GM23248 (cell line): Measurements from ENCODE around the gene CYBA. TPM values are rescaled to one million over a fixed set of nuclear protein-coding genes. Genes with fewer than 3 reads are reported as not detected.

ENCODE experiments used
- DNase-seq: peaks from one replicate; pipeline ENCODE4 v3.0.0-alpha.2; 2015
- H2AFZ ChIP-seq: fragments of 200-600 bp; sonication (generic); 2 replicates; pipeline ENCODE4 v1.6.1; 2016; ENCODE audit warnings: antibody characterized with exemption
- H3F3A ChIP-seq: fragments of 200-600 bp; sonication (generic); 2 replicates; pipeline ENCODE4 v1.6.1; 2016; ENCODE audit warnings: mild to moderate bottlenecking, antibody characterized with exemption, mixed run types; ENCODE audit not compliant: insufficient read depth
- H3K27ac ChIP-seq: fragments of 200-600 bp; sonication (generic); 2 replicates; pipeline ENCODE4 v1.5.1; 2016; ENCODE audit warnings: mild to moderate bottlenecking
- H3K27me3 ChIP-seq: fragments of 200-600 bp; sonication (generic); replicated peaks from 2 replicates; pipeline ENCODE4 v1.6.1; 2016; ENCODE audit warnings: mild to moderate bottlenecking; ENCODE audit not compliant: insufficient read depth
- H3K36me3 ChIP-seq: fragments of 200-600 bp; sonication (generic); 2 replicates; pipeline ENCODE4 v1.6.1; 2016; ENCODE audit warnings: low read depth, mild to moderate bottlenecking
- H3K4me1 ChIP-seq: fragments of 200-600 bp; sonication (generic); 2 replicates; pipeline ENCODE4 v1.6.1; 2016; ENCODE audit warnings: mild to moderate bottlenecking; ENCODE audit not compliant: insufficient read depth
- H3K4me2 ChIP-seq: fragments of 200-600 bp; sonication (generic); one replicate; pipeline ENCODE4 v1.6.1; 2016; ENCODE audit warnings: mild to moderate bottlenecking; ENCODE audit not compliant: unreplicated experiment
- H3K4me3 ChIP-seq: fragments of 200-600 bp; sonication (generic); 2 replicates; pipeline ENCODE4 v1.5.1; 2016; ENCODE audit warnings: mild to moderate bottlenecking
- H3K79me2 ChIP-seq: fragments of 200-600 bp; sonication (generic); 2 replicates; pipeline ENCODE4 v1.6.1; 2016; ENCODE audit warnings: mild to moderate bottlenecking; ENCODE audit not compliant: insufficient read depth
- H3K9ac ChIP-seq: fragments of 200-600 bp; sonication (generic); 2 replicates; pipeline ENCODE4 v1.6.1; 2016; ENCODE audit warnings: mild to moderate bottlenecking
- H3K9me2 ChIP-seq: fragments of 200-600 bp; sonication (generic); 2 replicates; pipeline ENCODE4 v1.6.1; 2016; ENCODE audit warnings: mixed run types, mild to moderate bottlenecking, moderate library complexity; ENCODE audit not compliant: insufficient read depth
- H3K9me3 ChIP-seq: fragments of 200-600 bp; sonication (generic); one replicate; pipeline ENCODE4 v1.6.1; 2017; ENCODE audit warnings: low read depth
- H4K20me1 ChIP-seq: fragments of 200-600 bp; sonication (generic); 2 replicates; pipeline ENCODE4 v1.6.0; 2016; ENCODE audit not compliant: insufficient read depth
- EZH2 ChIP-seq: fragments of 200-600 bp; sonication (generic); IDR thresholded peaks from 2 replicates; pipeline ENCODE4 v1.6.1; 2018; ENCODE audit warnings: antibody characterized with exemption, mild to moderate bottlenecking; ENCODE audit not compliant: insufficient read depth, poor library complexity, severe bottlenecking
- EZH2phosphoT487 ChIP-seq: fragments of 200-600 bp; sonication (generic); IDR thresholded peaks from 2 replicates; pipeline ENCODE4 v1.6.1; 2018; ENCODE audit warnings: antibody characterized with exemption, moderate library complexity, mild to moderate bottlenecking, low read depth; ENCODE audit not compliant: insufficient read depth
- WGBS, 2 experiments: methylation state at CpG; one replicate each; pipeline ENCODE4 v1.1.6; 2015 to 2017; ENCODE audit warnings: low lambda C conversion rate in 2 of 2, low coverage in 1 of 2; ENCODE audit errors: missing lambda C conversion rate in 2 of 2; 5-methylcytosine and 5-hydroxymethylcytosine counted together
- in situ Hi-C: fragments of 300-500 bp; cut with MboI; formaldehyde crosslinking; loops from 2 replicates; pipeline ENCODE4 v1.15.0; 2020
- polyA plus RNA-seq: library from polyadenylated mRNA; unstranded; fragments of >200 nt; fragmentation: Nextera tagmentation; extraction: Ambion mirVana; gene quantifications from 2 replicates; pipeline ENCODE4 v1.2.1, GENCODE V29; 2016
- total RNA-seq: library from RNA; depleted of rRNA; stranded (reverse); fragments of >200 nt; shearing (Covaris generic); gene quantifications from 2 replicates; pipeline ENCODE4 v1.2.3, GENCODE V29; 2014

CYBA gene
- total and polyA plus RNA-seq, 2 experiments from 2014 or later: 270 to 332 TPM

GRCh38 chr16:88622125-88622524, 28.7 kb downstream of the CYBA start:
- Histone ChIP-seq H3K9me3 (no peaks in the 10 kb centered on the region), H3K4me1 (no peaks in the 10 kb centered on the region), H3K9me2 (no peaks in the 10 kb centered on the region), H3K27ac (no peak overlapping the region), H3K4me2 (no peak overlapping the region), H4K20me1 (no peaks in the 10 kb centered on the region), H3K9ac (no peak overlapping the region), H3K4me3 (no peak overlapping the region), H3K36me3 (peaks cover 6% of the 10 kb centered on the region; the same call in 1 of the 2 replicates), H3K27me3 (no peaks in the 10 kb centered on the region), H3K79me2 (0 out of 2 replicates have a peak, but pooled peaks cover 11% of the 10 kb centered on the region), H2AFZ (no peak overlapping the region), H3F3A (no peaks in the 10 kb centered on the region)
- in situ Hi-C loops: no loop called here
- TF ChIP-seq EZH2phosphoT487 (no peak), EZH2 (no peak)
- WGBS, 2 experiments: 79 to 85% methylated on average over 19 of the region's 19 CpGs
- DNase-seq: no peak

GRCh38 chr16:88619859-88620815, 30.7 kb downstream of the CYBA start:
- Histone ChIP-seq H3K79me2 (0 out of 2 replicates have a peak, but pooled peaks cover 20% of the 10 kb centered on the region), H3F3A (no peaks in the 10 kb centered on the region), H3K9me2 (no peaks in the 10 kb centered on the region), H3K9ac (no peak overlapping the region), H2AFZ (no peak overlapping the region), H3K4me2 (no peak overlapping the region), H3K27me3 (no peaks in the 10 kb centered on the region), H4K20me1 (no peaks in the 10 kb centered on the region), H3K4me1 (no peaks in the 10 kb centered on the region), H3K4me3 (no peak overlapping the region), H3K36me3 (peaks cover 6% of the 10 kb centered on the region; the same call in 1 of the 2 replicates), H3K27ac (no peak overlapping the region), H3K9me3 (no peaks in the 10 kb centered on the region)
- no peak for TF ChIP-seq EZH2phosphoT487
- TF ChIP-seq EZH2: no peak
- in situ Hi-C loops: no loop called here
- 95 to 99% methylated on average over 14 of the region's 14 CpGs for whole genome bisulfite sequencing, 2 experiments
- no peak for DNase-seq

GRCh38 chr16:88618956-88619667, 31.7 kb downstream of the CYBA start:
- Histone ChIP-seq H3K4me3 (no peak overlapping the region), H2AFZ (no peak overlapping the region), H3K9me2 (no peaks in the 10 kb centered on the region), H4K20me1 (no peaks in the 10 kb centered on the region), H3K9ac (no peak overlapping the region), H3K9me3 (no peaks in the 10 kb centered on the region), H3K4me1 (no peaks in the 10 kb centered on the region), H3K79me2 (0 out of 2 replicates have a peak, but pooled peaks cover 21% of the 10 kb centered on the region), H3K4me2 (no peak overlapping the region), H3K27ac (no peak overlapping the region), H3F3A (no peaks in the 10 kb centered on the region), H3K27me3 (no peaks in the 10 kb centered on the region), H3K36me3 (peaks cover 6% of the 10 kb centered on the region; the same call in 1 of the 2 replicates)
- 91 to 92% methylated on average over 17 to 19 of the region's 19 CpGs for WGBS, 2 experiments
- in situ Hi-C loops: no loop called here
- TF ChIP-seq EZH2phosphoT487: no peak
- no peak for TF ChIP-seq EZH2
- no peak for DNase-seq

GRCh38 chr16:88618182-88618955, 32.5 kb downstream of the CYBA start:
- no peak overlapping the region for H2AFZ ChIP-seq
- 0 out of 2 replicates have a peak, but pooled peaks cover 21% of the 10 kb centered on the region for H3K79me2 ChIP-seq
- H4K20me1 ChIP-seq: no peaks in the 10 kb centered on the region
- H3K4me1 ChIP-seq: no peaks in the 10 kb centered on the region
- peaks cover 3% of the 10 kb centered on the region; the same call in 1 of the 2 replicates for H3K36me3 ChIP-seq
- H3K9ac ChIP-seq: no peak overlapping the region
- no peak overlapping the region for H3K4me2 ChIP-seq
- TF ChIP-seq EZH2: no peak
- no peak for TF ChIP-seq EZH2phosphoT487
- in situ Hi-C loops: no loop called here
- no peaks in the 10 kb centered on the region for H3F3A ChIP-seq
- H3K27me3 ChIP-seq: no peaks in the 10 kb centered on the region
- no peak overlapping the region for H3K4me3 ChIP-seq
- no peak for DNase-seq
- 84 to 88% methylated on average over 20 of the region's 20 CpGs for WGBS, 2 experiments
- no peaks in the 10 kb centered on the region for H3K9me3 ChIP-seq
- H3K27ac ChIP-seq: no peak overlapping the region
- no peaks in the 10 kb centered on the region for H3K9me2 ChIP-seq
